ENCODE results near the gene GAL3ST2.
"Not testable (repeated sequence)": the region's sequence is repeated elsewhere in the genome, so short reads cannot be mapped to it uniquely, and the experiment has no call there.

DNA sequence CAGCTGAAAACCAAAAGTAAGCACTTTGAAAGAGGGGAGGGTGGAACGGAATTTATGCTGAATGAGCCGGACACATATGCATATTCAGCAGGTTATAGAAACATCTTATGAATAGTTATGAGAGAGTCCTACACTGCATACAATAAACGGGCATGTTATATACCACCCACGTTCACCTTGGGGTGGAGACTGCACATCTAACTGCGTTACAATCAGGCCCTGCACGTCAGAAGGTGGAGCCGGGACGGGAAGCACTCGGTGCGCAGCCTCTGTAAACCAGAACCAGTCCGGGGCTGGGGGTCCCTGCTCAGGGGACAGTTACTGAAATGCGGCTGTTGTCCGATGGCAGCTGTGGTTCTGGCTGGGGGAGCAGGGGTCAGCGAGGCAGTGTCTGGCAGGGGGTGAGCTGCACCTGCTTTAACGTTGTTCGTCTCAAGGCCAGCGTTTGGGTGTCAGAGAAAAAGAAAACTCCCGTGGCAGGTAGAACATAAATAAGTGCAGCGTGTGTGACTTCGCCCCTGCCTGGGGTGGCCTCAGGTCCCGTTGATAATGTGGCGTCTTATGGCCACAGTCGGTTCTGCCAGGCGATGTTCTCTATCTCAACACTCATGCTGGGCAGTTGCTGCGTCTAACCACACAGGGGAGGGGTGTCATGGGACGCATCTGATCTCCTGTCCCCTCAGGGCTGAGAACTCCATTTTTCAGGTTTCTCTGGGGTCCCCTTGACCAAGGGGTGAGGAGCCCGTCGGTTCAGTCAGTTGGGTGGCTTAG is 57.3 kb downstream of the GAL3ST2 start:
- TF ChIP-seq POLR2A, POLR2AphosphoS5 (IDR thresholded peaks at IDR 0.05): not testable (repeated sequence)
- TF ChIP-seq, protein P1, sequence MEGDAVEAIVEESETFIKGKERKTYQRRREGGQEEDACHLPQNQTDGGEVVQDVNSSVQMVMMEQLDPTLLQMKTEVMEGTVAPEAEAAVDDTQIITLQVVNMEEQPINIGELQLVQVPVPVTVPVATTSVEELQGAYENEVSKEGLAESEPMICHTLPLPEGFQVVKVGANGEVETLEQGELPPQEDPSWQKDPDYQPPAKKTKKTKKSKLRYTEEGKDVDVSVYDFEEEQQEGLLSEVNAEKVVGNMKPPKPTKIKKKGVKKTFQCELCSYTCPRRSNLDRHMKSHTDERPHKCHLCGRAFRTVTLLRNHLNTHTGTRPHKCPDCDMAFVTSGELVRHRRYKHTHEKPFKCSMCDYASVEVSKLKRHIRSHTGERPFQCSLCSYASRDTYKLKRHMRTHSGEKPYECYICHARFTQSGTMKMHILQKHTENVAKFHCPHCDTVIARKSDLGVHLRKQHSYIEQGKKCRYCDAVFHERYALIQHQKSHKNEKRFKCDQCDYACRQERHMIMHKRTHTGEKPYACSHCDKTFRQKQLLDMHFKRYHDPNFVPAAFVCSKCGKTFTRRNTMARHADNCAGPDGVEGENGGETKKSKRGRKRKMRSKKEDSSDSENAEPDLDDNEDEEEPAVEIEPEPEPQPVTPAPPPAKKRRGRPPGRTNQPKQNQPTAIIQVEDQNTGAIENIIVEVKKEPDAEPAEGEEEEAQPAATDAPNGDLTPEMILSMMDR (IDR thresholded peaks at IDR 0.05) = not testable (repeated sequence)
